ENCODE measurements around the gene SLC12A6.

- TF ChIP-seq POLR2AphosphoS5 (IDR thresholded peaks at IDR 0.05) (no peak), CTCF (IDR thresholded peaks at IDR 0.05) (no peak)
These were observed 27.7 kb upstream of the SLC12A6 start for GRCh38 chr15:34365091-34365825.

Measured in stomach (tissue), 4 donors.